NCI-H128 (cell line): ENCODE data around the gene MYO15A.

Source experiments
- DNase-seq: peaks from one replicate; lab custom pipeline; 2025; ENCODE audit not compliant: unreplicated experiment; lab: John Stamatoyannopoulos, UW

The MYO15A gene

GRCh38 chr17:18105027-18105426 lies 3.5 kb upstream of the MYO15A start:
- no peak for DNase-seq

DNA sequence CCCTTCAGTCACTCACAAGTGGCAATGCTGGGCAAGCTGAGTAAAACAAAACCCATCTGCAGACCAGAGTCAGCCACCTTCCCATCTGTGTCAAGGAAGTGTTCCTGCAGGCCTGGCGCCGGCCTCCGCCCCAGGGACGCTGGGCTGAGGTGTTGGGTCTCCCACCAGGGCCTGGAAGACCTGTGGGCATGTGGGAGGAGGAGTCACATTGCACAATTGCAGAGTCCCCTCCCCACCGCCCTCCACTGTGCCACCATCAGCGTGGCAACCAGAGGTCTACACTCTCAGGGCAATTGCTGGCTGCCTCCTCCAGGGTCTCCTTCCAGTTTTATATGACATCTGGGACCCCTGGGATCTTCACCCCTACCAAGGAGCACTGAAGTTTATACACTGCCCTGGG lies 3.0 kb upstream of the MYO15A start:
- DNase-seq = no peak

- no peak for DNase-seq
Measured at GRCh38 chr17:18106211-18106610, 2.3 kb upstream of the MYO15A start.

DNA sequence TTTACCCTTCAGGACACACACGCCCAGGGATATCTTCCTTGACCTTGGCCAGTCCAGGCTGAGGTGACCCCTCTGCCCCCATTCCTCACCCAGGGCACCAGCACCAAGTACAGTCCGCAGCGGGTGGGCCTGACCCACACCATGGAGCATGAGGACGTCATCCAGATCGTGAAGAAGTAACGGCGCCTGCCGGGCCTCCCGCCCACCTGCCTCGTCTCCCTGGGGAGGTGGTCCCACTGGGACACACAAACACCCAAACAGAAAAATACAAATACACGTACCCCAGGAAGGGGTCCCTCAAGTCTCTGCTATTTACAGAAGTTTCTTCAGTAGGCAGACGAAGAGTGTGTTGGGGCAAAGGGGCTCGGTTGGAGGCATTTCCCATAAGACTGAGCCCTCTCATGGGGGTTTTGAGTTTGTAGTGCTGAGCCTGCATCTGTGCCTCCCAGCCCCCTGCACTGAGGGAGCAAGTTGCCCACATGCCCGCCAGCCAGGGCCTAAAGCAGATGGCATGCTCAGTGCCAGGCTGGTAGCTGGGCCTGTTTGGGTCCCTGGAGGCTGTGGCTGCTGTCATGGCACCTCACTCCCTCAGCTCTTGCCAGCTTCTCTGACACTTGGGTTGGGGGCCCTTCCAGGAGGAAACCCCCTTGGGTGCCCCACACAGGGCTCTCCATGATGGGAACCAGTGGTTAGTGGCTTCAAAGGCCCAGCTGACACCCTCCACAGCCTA lies 1.3 kb upstream of the MYO15A start:
- DNase-seq = no peak

DNA sequence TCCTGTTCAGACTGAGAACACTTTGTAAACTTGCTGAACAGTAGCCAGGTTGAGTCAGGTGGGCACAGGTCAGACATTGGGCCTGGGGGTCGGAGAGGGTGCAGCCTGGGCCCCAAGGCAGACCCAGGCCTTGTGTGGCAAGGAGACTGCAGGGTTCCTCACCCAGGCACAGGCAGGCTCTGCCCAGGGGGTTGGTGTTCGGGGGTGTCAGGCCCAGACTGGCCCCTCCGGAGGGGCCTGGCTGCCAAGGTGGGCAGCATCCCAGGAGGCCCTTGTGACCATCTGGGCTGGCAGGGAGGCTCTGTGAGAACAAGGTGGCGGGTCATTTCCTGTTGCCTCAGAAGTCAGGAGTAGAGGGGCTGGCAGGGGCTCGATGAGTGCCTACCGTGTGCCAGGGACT lies 585 bp upstream of the MYO15A start:
- no peak for DNase-seq

- DNase-seq = no peak
Measured at GRCh38 chr17:18109935-18110485, 1.5 kb downstream of the MYO15A start.

- DNase-seq = no peak
Measured at GRCh38 chr17:18110636-18111145, 2.1 kb downstream of the MYO15A start.

GRCh38 chr17:18111330-18111971 lies 2.9 kb downstream of the MYO15A start:
- no peak for DNase-seq

- DNase-seq = no peak
Measured at GRCh38 chr17:18115517-18115916, 7.0 kb downstream of the MYO15A start.

GRCh38 chr17:18116078-18116477 lies 7.5 kb downstream of the MYO15A start:
- DNase-seq = no peak

GRCh38 chr17:18117533-18117932 lies 9.0 kb downstream of the MYO15A start:
- DNase-seq = no peak

DNA sequence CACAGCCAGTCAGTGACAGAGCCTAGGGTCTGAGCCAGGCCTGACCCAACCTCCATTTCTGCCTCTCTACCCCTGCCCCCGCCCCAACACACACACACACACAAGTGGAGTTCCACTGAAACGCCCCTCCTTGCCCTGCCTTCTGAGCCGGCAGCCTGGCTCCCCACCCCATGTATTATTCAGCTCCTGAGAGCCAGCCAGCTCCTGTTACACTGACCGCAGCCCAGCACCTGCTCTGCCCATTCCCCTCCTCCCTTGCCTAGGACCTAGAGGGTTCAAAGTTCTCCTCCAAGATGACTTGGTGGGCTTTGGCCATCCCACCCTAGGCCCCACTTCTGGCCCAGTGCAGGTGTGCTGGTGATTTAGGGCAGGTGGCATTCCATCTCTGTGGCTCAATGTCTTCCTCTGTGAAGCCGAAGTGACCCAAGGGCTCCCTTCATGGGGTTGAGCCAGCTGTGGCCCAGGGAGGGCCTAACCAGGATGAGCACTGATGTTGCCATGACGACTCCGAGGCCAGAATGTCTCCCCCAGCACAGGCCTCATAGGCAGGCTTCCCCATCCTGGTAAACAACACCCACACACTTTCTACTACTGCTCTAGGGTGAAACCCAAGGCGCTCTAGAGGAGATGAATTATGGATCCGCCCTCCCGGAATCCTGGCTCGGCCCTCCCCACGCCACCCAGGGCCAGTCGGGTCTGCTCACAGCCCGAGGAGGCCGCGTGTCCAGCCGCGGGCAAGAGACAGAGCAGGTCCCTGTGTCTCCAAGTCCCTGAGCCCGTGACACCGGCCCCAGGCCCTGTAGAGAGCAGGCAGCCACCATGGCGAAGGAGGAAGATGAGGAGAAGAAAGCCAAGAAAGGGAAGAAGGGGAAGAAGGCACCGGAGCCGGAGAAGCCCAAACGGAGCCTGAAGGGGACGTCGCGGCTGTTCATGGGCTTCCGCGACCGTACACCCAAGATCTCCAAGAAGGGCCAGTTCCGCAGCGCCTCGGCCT lies 9.7 kb downstream of the MYO15A start:
- DNase-seq = no peak

- DNase-seq = no peak
Measured at GRCh38 chr17:18119166-18119745, 10.7 kb downstream of the MYO15A start.

GRCh38 chr17:18119938-18120337 lies 11.4 kb downstream of the MYO15A start:
- no peak for DNase-seq

GRCh38 chr17:18120461-18121017 lies 12.0 kb downstream of the MYO15A start:
- DNase-seq = no peak

- no peak for DNase-seq
Measured at GRCh38 chr17:18121144-18121910, 12.8 kb downstream of the MYO15A start.

GRCh38 chr17:18122990-18123753 lies 14.6 kb downstream of the MYO15A start:
- no peak for DNase-seq

GRCh38 chr17:18124345-18125126 lies 16.0 kb downstream of the MYO15A start:
- no peak for DNase-seq
